Measurements from ENCODE around the gene OR1I1. TPM values are rescaled to one million over a fixed set of nuclear protein-coding genes. Genes with fewer than 3 reads are reported as not detected.

Gene OR1I1
- total RNA-seq, 1 experiment from 2014 or later: not detected

DNA sequence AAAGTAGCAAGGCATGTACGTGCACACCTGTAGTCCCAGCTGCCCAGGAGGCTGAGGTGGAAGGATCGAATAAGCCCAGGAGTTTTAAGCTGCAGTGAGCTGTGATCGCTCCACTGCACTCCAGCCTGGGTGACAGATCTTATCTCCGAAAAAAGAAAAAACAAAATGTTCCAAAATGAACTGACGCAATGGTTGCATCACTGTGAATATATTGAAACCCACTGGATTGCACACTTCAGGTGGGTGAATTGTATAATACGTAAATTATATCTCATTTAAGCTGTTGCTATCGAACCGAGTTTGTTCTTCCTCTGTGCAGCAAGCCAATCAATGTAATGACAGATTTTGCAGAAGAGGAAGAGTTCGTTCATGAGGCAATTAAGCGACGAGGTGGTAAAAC lies 34.3 kb upstream of the OR1I1 start:
- Histone ChIP-seq H3K4me1 (ENCODE audit: control insufficient read depth in 1 of 2, insufficient read depth in 2 of 2, low read length in 2 of 2) (no peaks in the 10 kb centered on the region), H2AFZ (ENCODE audit: low read depth, low read length, poor library complexity, severe bottlenecking) (no peak overlapping the region), H3K9me2 (ENCODE audit: insufficient read depth) (no peaks in the 10 kb centered on the region), H3K36me3 (ENCODE audit: control insufficient read depth in 1 of 2, insufficient read depth in 2 of 2, low read length in 2 of 2) (no peaks in the 10 kb centered on the region), H3K9me3 (ENCODE audit: control insufficient read depth in 1 of 2, insufficient read depth in 1 of 2, low read depth in 1 of 2, low read length in 2 of 2) (no peaks in the 10 kb centered on the region), H3K27me3 (ENCODE audit: insufficient read depth, low read length) (peaks cover 59% of the 10 kb centered on the region), H3K4me2 (ENCODE audit: low read length) (no peak overlapping the region), H3K27ac (ENCODE audit: low read depth, low read length) (no peak overlapping the region), H3K9ac (ENCODE audit: low read length) (no peak overlapping the region), H3K4me3 (replicated peaks in 1 of 2; ENCODE audit: low read depth in 1 of 2, low read length in 2 of 2) (no peak overlapping the region), H4K20me1 (ENCODE audit: insufficient read depth) (no peaks in the 10 kb centered on the region), H3K79me2 (ENCODE audit: insufficient read depth, low read length) (no peaks in the 10 kb centered on the region)
- intact Hi-C loops (cut with micrococcal nuclease): no loop called here
- ChIA-PET POLR2A (no interaction called here), CTCF (no interaction called here), RAD21 (ENCODE audit: low non-redundant PET in 1 of 2, low total read pairs in 2 of 2, uncharacterized antibody in 2 of 2, unreplicated experiment in 2 of 2) (no interaction called here)
- no TSS peak for BruUV-seq (replicated peaks)
- ATAC-seq (no peak), DNase-seq (ENCODE audit: low read depth, low spot score) (no peak)
- TF ChIP-seq SIN3A (IDR thresholded peaks at IDR 0.05; ENCODE audit: low read depth): no peak

DNA sequence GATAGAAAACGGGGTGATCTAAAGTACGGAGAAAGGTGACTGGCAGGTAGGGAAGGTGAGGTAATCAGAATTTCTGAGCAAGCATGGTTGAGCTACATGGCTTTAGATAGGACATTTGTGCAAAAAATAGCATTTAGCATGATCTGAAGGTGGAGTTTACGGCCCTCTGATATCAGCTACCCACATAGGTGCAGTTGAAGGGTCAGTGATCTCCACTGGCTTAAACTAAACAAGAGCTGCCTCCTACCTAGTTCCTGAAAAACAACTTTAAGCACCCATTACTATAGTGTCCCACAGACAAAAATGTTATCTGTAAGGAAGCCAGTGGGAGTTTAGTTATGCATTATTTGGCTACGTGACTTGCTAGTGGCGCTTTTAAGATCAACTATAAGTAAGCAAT lies 33.9 kb upstream of the OR1I1 start:
- POLR2A ChIA-PET: no interaction called here

DNA sequence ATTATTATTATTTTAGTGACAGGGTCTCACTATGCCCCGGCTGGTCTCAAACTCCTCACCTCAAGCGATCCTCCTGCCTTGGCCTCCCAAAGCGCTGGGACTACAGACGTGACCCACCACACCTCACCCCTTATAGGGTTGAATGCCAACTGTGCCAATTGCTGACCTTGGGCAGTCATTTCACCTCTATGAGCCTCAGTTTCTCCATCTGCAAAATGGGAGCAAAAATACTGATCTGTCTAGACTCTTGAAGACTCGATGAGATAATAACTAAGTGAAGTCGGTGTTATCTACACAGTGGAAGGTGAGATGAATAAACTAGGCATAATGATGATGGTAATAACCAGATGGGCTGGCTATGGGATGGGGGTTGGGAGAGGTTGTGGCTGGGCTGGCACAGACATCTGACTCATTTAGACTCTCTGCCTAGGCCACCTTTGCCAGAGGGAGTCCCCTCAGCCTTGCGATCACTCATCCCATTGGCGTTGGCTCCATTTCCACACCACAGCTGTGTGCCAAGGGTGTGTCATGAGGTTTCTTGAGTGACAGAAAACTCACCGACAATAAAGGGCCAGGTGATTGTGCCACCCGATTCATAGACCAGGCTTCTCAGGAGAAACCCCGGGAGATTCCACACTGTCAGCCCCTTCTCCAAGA lies 33.0 kb upstream of the OR1I1 start, which contains the start of gene CASP14:
TSS of gene CASP14 (plus strand) at position 596 of the 657 bp plus-strand sequence. CDS start 2,772 bp downstream, outside the sequence.
- H3K9me3 ChIP-seq (ENCODE audit: control insufficient read depth in 1 of 2, insufficient read depth in 1 of 2, low read depth in 1 of 2, low read length in 2 of 2): no peaks in the 10 kb centered on the region
- H3K79me2 ChIP-seq (ENCODE audit: insufficient read depth, low read length): no peaks in the 10 kb centered on the region
- no TSS peak for BruUV-seq (replicated peaks)
- no peak within 1 kb of the TSS for H3K4me2 ChIP-seq (ENCODE audit: low read length)
- ATAC-seq (no peak), DNase-seq (ENCODE audit: low read depth, low spot score) (no peak)
- H3K27me3 ChIP-seq (ENCODE audit: insufficient read depth, low read length): peaks cover 54% of the 10 kb centered on the region
- no peaks in the 10 kb centered on the region for H4K20me1 ChIP-seq (ENCODE audit: insufficient read depth)
- no peaks in the 10 kb centered on the region for H3K4me1 ChIP-seq (ENCODE audit: control insufficient read depth in 1 of 2, insufficient read depth in 2 of 2, low read length in 2 of 2)
- H3K36me3 ChIP-seq (ENCODE audit: control insufficient read depth in 1 of 2, insufficient read depth in 2 of 2, low read length in 2 of 2): no peaks in the 10 kb centered on the region
- TF ChIP-seq POLR2A (IDR thresholded peaks at IDR 0.05; ENCODE audit: borderline replicate concordance, extremely low read depth, insufficient read depth, insufficient read length) (no peak), EZH2 (IDR thresholded peaks at IDR 0.05) (no peak), ZNF274 (IDR thresholded peaks at IDR 0.05; ENCODE audit: low read depth, low read length) (no peak), JUND (IDR thresholded peaks at IDR 0.05) (no peak), SP1 (IDR thresholded peaks at IDR 0.05; ENCODE audit: low read depth) (no peak)
- TF ChIP-seq, protein P1, sequence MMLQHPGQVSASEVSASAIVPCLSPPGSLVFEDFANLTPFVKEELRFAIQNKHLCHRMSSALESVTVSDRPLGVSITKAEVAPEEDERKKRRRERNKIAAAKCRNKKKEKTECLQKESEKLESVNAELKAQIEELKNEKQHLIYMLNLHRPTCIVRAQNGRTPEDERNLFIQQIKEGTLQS (IDR thresholded peaks at IDR 0.05): no peak
- TF ChIP-seq, protein P2, sequence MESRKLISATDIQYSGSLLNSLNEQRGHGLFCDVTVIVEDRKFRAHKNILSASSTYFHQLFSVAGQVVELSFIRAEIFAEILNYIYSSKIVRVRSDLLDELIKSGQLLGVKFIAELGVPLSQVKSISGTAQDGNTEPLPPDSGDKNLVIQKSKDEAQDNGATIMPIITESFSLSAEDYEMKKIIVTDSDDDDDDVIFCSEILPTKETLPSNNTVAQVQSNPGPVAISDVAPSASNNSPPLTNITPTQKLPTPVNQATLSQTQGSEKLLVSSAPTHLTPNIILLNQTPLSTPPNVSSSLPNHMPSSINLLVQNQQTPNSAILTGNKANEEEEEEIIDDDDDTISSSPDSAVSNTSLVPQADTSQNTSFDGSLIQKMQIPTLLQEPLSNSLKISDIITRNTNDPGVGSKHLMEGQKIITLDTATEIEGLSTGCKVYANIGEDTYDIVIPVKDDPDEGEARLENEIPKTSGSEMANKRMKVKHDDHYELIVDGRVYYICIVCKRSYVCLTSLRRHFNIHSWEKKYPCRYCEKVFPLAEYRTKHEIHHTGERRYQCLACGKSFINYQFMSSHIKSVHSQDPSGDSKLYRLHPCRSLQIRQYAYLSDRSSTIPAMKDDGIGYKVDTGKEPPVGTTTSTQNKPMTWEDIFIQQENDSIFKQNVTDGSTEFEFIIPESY (IDR thresholded peaks at IDR 0.05; ENCODE audit: extremely low read depth, insufficient replicate concordance, low read length): no peak
- intact Hi-C loops (cut with micrococcal nuclease): no loop called here
- H3K9me2 ChIP-seq (ENCODE audit: insufficient read depth): no peaks in the 10 kb centered on the region
- H3K9ac ChIP-seq (ENCODE audit: low read length): no peak within 1 kb of the TSS
- ChIA-PET CTCF (no interaction called here), POLR2A (no interaction called here), RAD21 (ENCODE audit: low non-redundant PET in 1 of 2, low total read pairs in 2 of 2, uncharacterized antibody in 2 of 2, unreplicated experiment in 2 of 2) (no interaction called here)
- H2AFZ ChIP-seq (ENCODE audit: low read depth, low read length, poor library complexity, severe bottlenecking): no peak within 1 kb of the TSS
- H3K27ac ChIP-seq (ENCODE audit: low read depth, low read length): no peak within 1 kb of the TSS
- no peak within 1 kb of the TSS for H3K4me3 ChIP-seq (replicated peaks in 1 of 2; ENCODE audit: low read depth in 1 of 2, low read length in 2 of 2)

More for the DNA sequence above, 33.9 kb upstream of the OR1I1 start:
- Histone ChIP-seq H2AFZ (ENCODE audit: low read depth, low read length, poor library complexity, severe bottlenecking) (no peak overlapping the region), H3K9ac (ENCODE audit: low read length) (no peak overlapping the region), H3K4me2 (ENCODE audit: low read length) (no peak overlapping the region), H3K9me3 (ENCODE audit: control insufficient read depth in 1 of 2, insufficient read depth in 1 of 2, low read depth in 1 of 2, low read length in 2 of 2) (no peaks in the 10 kb centered on the region), H3K4me1 (ENCODE audit: control insufficient read depth in 1 of 2, insufficient read depth in 2 of 2, low read length in 2 of 2) (no peaks in the 10 kb centered on the region), H3K36me3 (ENCODE audit: control insufficient read depth in 1 of 2, insufficient read depth in 2 of 2, low read length in 2 of 2) (no peaks in the 10 kb centered on the region), H3K27ac (ENCODE audit: low read depth, low read length) (no peak overlapping the region), H3K4me3 (replicated peaks in 1 of 2; ENCODE audit: low read depth in 1 of 2, low read length in 2 of 2) (no peak overlapping the region), H3K79me2 (ENCODE audit: insufficient read depth, low read length) (no peaks in the 10 kb centered on the region), H3K9me2 (ENCODE audit: insufficient read depth) (no peaks in the 10 kb centered on the region), H3K27me3 (ENCODE audit: insufficient read depth, low read length) (peaks cover 55% of the 10 kb centered on the region), H4K20me1 (ENCODE audit: insufficient read depth) (no peaks in the 10 kb centered on the region)
- no peak for DNase-seq (ENCODE audit: low read depth, low spot score)
- ChIA-PET RAD21 (ENCODE audit: low non-redundant PET in 1 of 2, low total read pairs in 2 of 2, uncharacterized antibody in 2 of 2, unreplicated experiment in 2 of 2) (no interaction called here), CTCF (no interaction called here)
- TF ChIP-seq RAD21 (IDR thresholded peaks at IDR 0.05; ENCODE audit: low read depth): no peak
- no peak for TF ChIP-seq CEBPB (IDR thresholded peaks at IDR 0.05; ENCODE audit: low read depth)
- BruUV-seq (replicated peaks): no TSS peak
- intact Hi-C loops (cut with micrococcal nuclease): no loop called here
- ATAC-seq: no peak

Measured in HCT116 (cell line).